ENCODE data around the gene XRCC5.

The XRCC5 gene

DNA sequence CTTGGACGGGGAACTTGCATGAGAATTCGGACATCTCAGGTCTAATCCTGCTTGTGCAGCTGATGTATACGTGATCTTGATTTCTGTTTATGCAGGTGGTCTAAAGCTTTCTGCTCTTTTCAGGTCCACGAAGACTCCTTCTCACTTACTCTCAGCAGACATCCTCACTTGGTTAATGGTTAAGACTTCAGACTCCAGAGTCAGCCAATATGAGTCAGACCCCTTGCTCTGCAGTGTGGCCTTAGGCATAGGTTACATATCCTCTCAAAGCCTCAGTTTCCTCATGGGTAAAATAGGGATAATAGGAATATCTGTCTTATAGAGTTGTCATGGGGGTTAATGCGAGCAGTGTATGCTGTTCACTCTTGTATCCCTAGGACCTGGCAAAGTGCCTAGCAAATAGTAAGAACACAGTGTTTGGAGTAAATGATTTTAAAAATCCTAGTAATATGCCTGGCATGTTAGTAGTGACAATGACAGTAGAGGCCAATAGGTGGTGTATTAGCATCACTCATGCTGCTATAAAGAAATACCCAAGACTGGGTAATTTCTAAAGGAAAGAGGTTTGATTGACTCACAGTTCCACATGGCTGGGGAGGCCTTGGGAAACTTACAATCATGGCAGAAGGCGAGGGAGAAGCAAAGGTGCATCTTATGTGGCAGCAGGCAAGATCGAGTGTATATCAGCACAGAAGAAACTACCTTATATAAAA is 42.3 kb downstream of the XRCC5 start:
- no peak for DNase-seq

DNA sequence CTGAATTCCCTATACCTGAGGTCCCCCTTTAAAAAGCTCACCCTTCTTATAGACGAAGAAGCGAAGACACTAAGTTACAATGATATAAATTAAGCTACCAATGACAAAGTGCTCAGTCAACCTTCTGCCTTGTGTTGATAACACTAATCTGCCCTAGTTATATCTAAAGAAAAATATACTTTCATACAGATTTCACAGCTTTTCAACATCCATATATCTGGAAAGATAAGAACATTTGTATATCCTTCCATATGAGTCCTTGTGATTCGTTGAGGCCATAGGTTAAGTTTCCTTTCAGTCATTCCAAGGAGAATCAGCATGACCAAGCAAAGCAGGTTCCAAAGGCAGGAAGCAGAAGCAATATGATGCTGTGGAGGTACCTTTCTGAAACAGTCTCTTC is 46.8 kb downstream of the XRCC5 start:
- no peak for DNase-seq

GRCh38 chr2:216156822-216157221 is 47.7 kb downstream of the XRCC5 start:
- no peak for DNase-seq

- DNase-seq: no peak
Observed at GRCh38 chr2:216159144-216159543, 50.0 kb downstream of the XRCC5 start.

- DNase-seq: no peak
Observed at GRCh38 chr2:216159646-216160045, 50.5 kb downstream of the XRCC5 start.

DNA sequence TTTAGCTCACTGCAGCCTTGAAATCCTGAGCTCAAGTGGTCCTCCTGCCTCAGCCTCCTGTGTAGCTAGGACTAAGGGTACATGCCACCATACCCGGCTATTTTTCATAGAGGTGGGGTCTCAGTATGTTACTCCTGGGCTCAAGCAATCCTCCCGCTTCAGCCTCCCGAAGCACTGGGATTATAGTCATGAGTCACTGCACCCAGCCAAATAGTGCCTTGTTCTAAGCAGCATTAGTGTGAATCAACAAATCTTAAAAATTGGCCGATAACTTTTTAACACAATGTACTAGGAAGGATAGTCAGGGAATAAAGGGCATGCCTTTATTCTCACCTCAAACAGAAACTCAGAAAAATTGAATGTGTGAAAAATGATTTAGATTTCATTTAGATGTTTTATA is 51.6 kb downstream of the XRCC5 start:
- DNase-seq: no peak

DNA sequence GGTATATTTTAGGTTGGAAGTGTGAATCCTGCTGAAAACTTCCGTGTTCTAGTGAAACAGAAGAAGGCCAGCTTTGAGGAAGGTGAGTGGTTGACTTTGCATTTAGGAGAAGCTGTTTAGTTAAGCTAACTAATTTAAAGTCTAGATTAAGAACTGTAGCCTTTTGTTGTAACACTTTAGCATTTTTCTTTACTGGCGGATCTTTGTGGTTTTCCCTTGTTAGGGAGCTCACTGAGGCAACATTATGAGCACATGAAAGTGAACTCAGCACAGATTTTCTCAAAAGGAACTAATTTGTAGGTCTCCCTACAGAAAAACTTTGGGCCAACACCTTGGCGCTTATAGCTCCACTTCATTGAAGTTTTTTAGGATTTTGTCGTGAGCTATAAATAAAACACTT is 52.8 kb downstream of the XRCC5 start:
- DNase-seq: no peak

DNA sequence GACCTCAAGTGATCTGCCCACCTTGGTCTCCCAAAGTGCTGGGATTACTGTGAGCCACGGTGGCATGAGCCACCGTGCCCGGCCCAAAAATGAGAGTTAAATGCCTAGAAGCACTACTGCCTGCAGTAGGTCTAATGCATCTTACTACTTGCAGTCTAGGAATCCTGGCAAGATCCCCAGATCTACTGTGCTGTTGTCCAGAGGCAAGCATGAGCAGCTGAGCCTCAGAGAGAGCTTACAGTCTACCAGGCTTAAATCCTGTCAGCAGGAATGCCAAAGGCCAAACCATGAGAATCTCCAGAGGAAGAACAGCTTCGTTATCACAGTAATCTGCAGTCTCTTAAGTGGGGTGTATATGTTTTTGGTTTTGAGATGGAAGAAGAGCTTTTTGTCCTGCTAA is 54.4 kb downstream of the XRCC5 start:
- DNase-seq: peak in 1 of 51 donors; percentile 38

DNA sequence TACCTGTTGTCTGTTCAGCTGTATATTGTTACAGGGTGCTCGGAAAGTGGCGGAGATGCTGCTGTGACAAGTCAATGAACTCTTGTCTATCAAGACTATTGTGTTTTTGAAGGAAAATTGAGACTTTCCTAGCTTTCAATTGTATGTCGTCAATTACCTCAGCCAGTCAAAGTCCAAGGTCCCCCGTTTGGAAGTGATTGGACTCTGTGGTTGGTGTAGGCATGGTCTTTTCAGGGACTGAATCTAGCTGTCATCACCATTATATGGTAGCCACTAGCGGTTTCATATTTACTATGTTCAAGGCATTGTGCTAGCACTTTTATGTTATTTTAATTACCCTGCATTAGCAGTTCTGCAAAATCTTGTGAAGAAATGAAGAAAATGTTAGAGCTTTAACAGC is 54.9 kb downstream of the XRCC5 start:
- no peak for DNase-seq

GRCh38 chr2:216164576-216164975 is 55.4 kb downstream of the XRCC5 start:
- no peak for DNase-seq

DNA sequence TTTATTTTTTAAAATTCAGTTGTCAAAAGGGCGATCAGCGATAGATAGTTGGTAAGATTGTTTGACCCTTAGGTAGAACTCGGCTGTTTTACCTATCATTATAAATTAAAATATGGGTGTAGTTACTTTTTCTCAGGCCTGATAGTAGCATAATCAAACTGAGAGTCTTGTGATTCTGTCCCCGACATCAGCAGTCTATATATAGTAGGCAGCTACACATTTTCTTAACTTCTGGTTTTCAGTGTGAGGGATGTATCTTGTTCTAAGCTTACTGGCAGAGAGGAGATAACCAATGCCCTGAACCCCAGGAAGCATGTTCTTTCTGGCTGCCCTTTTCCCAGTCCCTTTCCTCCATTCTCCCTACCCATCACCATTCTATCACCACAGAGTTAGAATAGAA is 56.6 kb downstream of the XRCC5 start:
- DNase-seq: no peak

DNA sequence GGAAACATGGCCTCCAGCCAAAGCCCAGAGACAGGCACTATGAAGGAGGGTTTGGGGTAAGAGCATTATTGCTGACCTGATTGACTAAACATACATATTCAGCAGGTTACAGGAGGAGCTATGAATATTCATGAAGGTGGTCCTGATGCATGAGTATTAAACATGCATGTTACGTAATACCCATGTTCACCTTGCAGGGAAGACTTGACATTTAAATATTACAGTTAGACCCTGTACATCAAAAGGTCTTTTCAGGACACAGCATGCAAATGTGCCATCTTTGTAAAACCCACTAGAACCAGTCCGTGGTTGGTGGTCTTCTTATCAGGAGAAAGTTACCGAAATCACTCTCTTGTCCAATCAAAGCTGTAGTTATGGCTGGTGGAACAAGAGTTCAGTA is 59.9 kb downstream of the XRCC5 start:
- DNase-seq: no peak

GRCh38 chr2:216170076-216170763 is 61.1 kb downstream of the XRCC5 start:
- DNase-seq: no peak

GRCh38 chr2:216171011-216171410 is 61.9 kb downstream of the XRCC5 start:
- DNase-seq: no peak

GRCh38 chr2:216172493-216172892 is 63.3 kb downstream of the XRCC5 start:
- no peak for DNase-seq

- DNase-seq: no peak
Observed at GRCh38 chr2:216179015-216179414, 69.9 kb downstream of the XRCC5 start.

DNA sequence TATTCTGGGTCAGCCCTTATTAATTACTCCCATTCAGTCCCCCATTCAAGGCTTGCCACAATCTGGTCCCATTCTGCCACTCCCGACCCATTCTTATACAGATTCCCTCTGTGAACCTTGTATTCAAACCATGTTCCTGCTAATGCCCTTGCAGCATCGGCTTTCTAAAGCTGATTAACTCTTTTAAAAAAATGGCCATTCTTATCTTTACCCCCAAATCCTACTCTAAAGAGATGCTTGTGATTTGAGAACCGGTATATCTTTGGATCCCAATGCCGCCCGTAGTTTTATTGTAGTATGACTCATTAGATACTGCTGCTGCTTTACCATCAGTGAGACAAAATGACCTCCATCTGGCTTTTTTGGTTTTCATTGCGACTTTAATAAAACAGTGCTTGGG is 72.2 kb downstream of the XRCC5 start:
- no peak for DNase-seq

DNA sequence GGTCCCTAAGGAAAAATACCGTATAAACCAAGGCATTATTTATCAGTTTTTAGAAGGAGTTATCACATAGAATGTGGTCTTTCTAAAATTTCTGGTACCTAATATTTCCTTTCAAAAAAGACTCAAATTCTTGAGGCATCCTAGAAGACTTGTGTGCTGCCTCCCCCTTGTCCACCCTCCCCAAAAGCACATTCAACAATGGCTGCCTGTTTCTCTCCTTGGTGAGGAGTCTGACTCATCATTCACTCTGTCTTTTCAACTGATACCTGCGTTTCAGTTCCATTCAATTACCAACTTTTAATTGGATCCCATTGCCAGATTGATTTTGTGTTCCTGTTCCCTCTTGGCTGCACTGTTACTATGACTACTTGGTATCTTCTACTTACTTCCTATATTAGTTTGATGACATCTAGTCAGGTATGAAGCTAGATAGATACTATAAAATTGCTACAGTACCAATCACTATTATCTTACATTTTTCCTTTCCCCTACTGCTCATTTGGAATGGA is 72.9 kb downstream of the XRCC5 start:
- no peak for DNase-seq

- DNase-seq: no peak
Observed at GRCh38 chr2:216183462-216183861, 74.3 kb downstream of the XRCC5 start.

GRCh38 chr2:216188559-216188850 is 79.4 kb downstream of the XRCC5 start:
- no peak for DNase-seq

- peak in 1 of 51 donors; percentile 9 for DNase-seq
Observed at GRCh38 chr2:216188956-216189355, 79.8 kb downstream of the XRCC5 start.

- no peak for DNase-seq
Observed at GRCh38 chr2:216189410-216189809, 80.3 kb downstream of the XRCC5 start.

GRCh38 chr2:216192181-216192580 is 83.0 kb downstream of the XRCC5 start:
- no peak for DNase-seq

DNA sequence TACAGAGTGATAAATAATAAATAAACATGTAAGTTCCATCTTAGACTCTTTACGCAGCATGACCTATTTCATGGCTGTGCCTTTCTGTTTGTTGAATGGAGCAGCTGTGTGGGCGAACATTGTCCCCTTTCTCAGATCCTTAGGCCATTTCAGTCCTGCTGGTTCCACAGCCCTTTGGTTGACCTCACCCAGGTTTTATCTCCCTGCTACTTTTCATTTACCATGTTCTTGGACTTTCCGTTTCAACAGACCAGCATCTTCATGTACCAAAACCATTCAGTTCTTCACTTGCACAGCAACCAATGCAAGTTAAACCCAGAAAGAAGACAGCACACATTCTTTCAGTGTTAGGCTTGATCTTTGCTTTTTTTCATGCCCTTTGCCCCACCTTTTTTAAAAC is 83.8 kb downstream of the XRCC5 start:
- no peak for DNase-seq
